ENCODE data around the gene ATP8B3. TPM values are rescaled to one million over a fixed set of nuclear protein-coding genes. Genes with fewer than 3 reads are reported as not detected.
A peak's percentile ranks its signal among the peaks of the same experiment; 100 is the strongest.

The ATP8B3 gene
- total RNA-seq, 2 donors from 2014 or later: 2.3 to 3.4 TPM

DNA sequence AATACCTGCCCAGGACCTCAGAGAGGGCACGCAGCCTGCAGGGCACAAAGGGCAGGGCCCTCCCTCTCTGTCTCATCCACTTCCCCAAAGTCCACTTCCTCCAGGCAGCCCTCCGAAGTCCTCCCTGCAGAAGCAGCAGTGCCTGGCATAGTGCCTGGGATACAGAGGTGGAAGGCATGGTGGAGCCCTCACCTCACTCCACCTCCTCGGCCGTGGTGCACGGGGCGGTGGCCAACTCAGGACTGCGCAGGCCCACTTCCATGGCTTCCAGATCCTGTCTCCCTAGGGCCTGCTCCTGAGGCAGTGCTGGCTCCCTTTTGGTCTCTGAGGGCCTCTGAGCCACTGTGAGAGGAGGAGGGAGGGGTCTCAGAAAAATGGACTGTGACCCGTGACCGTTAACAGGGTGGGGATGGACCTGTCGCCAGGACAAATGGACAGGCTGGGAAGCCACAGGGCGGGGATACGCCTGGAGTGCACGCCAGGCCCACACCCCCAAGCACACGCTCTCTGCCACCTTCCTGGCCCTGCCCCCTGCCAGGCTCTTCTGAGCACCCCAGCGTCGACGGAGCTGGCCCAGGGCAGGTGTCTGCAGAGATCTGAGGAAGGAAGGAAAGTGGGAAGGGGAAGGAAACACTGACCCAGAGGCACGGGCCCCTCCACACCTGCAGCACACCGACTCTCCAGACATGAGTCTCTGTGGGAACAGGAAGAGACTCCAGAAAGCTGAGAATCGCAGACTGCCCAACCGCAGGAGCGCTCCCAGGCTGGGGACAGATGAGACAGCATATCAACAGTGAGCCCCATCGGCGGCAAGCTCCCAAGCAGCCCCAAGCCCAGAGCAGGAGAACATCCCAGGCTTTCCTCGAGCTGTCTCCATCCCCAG is 27.8 kb upstream of the ATP8B3 start:
- no peaks in the 10 kb centered on the region for H3K27me3 ChIP-seq (ENCODE audit: control insufficient read depth, insufficient read depth, low read length, poor library complexity, severe bottlenecking)
- Mint-ChIP-seq H3K27ac (no peak overlapping the region), H3K9me3 (no peaks in the 10 kb centered on the region), H3K27me3 (ENCODE audit: insufficient read depth) (no peaks in the 10 kb centered on the region), H3K4me3 (no peak overlapping the region), H3K36me3 (ENCODE audit: low read depth) (peaks cover 1% of the 10 kb centered on the region), H3K4me1 (no peaks in the 10 kb centered on the region)
- H3K9ac ChIP-seq (ENCODE audit: extremely low read depth, low read length, poor library complexity, severe bottlenecking): no peak overlapping the region
- H3K9me3 ChIP-seq (ENCODE audit: control insufficient read depth, low read length): no peaks in the 10 kb centered on the region
- H3K27ac ChIP-seq (ENCODE audit: low read depth, low read length): no peak overlapping the region
- peaks cover 3% of the 10 kb centered on the region for H3K4me1 ChIP-seq (ENCODE audit: control insufficient read depth, insufficient read depth, low read length)
- TF ChIP-seq CTCF (conservative IDR thresholded peaks at IDR 0.05): no peak
- no peak for DNase-seq
- H3K36me3 ChIP-seq (ENCODE audit: control insufficient read depth, insufficient read depth, low read length): peaks cover 8% of the 10 kb centered on the region
- WGBS, 2 experiments (ENCODE audit: insufficient coverage in 1 of 2, insufficient read length in 1 of 2): 93 to 97% methylated on average over 18 to 25 of the region's 25 CpGs
- no peak overlapping the region for H3K4me3 ChIP-seq (ENCODE audit: low read length)

DNA sequence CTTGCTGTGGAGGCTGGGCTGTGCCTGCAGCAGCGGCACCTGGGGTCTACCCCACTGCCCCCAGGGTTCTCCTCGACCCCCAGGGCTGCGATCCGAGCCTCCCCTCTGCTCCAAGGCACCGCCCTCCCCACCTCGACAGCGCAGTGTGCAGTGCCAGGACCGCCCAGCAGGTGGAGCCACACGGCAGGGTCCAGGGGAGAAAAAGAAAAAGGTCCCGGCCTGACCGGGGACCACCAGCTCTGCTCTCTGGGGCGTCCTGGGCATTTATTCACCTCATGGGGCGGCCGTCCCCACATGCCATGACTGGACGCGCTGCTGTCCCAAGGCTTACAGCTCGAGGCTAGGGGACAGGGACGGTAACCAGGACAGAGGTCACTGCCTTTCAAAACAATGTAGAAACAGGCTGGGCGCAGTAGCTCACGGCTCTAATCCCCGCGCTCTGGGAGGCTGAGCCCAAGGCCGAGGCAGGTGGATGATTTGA is 25.6 kb upstream of the ATP8B3 start:
- Histone ChIP-seq H3K27me3 (ENCODE audit: control insufficient read depth, insufficient read depth, low read length, poor library complexity, severe bottlenecking) (no peaks in the 10 kb centered on the region), H3K4me3 (ENCODE audit: low read length) (no peak overlapping the region), H3K36me3 (ENCODE audit: control insufficient read depth, insufficient read depth, low read length) (peaks cover 8% of the 10 kb centered on the region), H3K4me1 (ENCODE audit: control insufficient read depth, insufficient read depth, low read length) (peaks cover 3% of the 10 kb centered on the region), H3K27ac (ENCODE audit: low read depth, low read length) (no peak overlapping the region), H3K9ac (ENCODE audit: extremely low read depth, low read length, poor library complexity, severe bottlenecking) (no peak overlapping the region), H3K9me3 (ENCODE audit: control insufficient read depth, low read length) (no peaks in the 10 kb centered on the region)
- peak; percentile 93 for DNase-seq
- Mint-ChIP-seq H3K27ac (peak overlapping the region; percentile 66), H3K4me3 (no peak overlapping the region), H3K9me3 (no peaks in the 10 kb centered on the region), H3K27me3 (ENCODE audit: insufficient read depth) (no peaks in the 10 kb centered on the region), H3K36me3 (ENCODE audit: low read depth) (peaks cover 2% of the 10 kb centered on the region), H3K4me1 (no peaks in the 10 kb centered on the region)
- WGBS, 2 experiments (ENCODE audit: insufficient coverage in 1 of 2, insufficient read length in 1 of 2): 44 to 50% methylated on average over 13 to 23 of the region's 23 CpGs
- TF ChIP-seq CTCF (conservative IDR thresholded peaks at IDR 0.05): peak; percentile 97

- Mint-ChIP-seq H3K9me3 (no peaks in the 10 kb centered on the region), H3K4me3 (no peak overlapping the region), H3K27me3 (ENCODE audit: insufficient read depth) (no peaks in the 10 kb centered on the region), H3K27ac (no peak overlapping the region), H3K4me1 (no peaks in the 10 kb centered on the region), H3K36me3 (ENCODE audit: low read depth) (peaks cover 2% of the 10 kb centered on the region)
- Histone ChIP-seq H3K9ac (ENCODE audit: extremely low read depth, low read length, poor library complexity, severe bottlenecking) (no peak overlapping the region), H3K36me3 (ENCODE audit: control insufficient read depth, insufficient read depth, low read length) (peaks cover 8% of the 10 kb centered on the region), H3K9me3 (ENCODE audit: control insufficient read depth, low read length) (no peaks in the 10 kb centered on the region), H3K4me3 (ENCODE audit: low read length) (no peak overlapping the region), H3K27me3 (ENCODE audit: control insufficient read depth, insufficient read depth, low read length, poor library complexity, severe bottlenecking) (no peaks in the 10 kb centered on the region), H3K4me1 (ENCODE audit: control insufficient read depth, insufficient read depth, low read length) (peaks cover 3% of the 10 kb centered on the region), H3K27ac (ENCODE audit: low read depth, low read length) (no peak overlapping the region)
- no peak for DNase-seq
- no peak for TF ChIP-seq CTCF (conservative IDR thresholded peaks at IDR 0.05)
- WGBS, 2 experiments (ENCODE audit: insufficient coverage in 1 of 2, insufficient read length in 1 of 2): 86 to 98% methylated on average over 7 to 11 of the region's 11 CpGs
These were observed 25.1 kb upstream of the ATP8B3 start for GRCh38 chr19:1837222-1837565.

Data from endodermal cell (in vitro differentiated cells).